HepG2 (cell line): ENCODE data around the gene TMPRSS15. TPM values are rescaled to one million over a fixed set of nuclear protein-coding genes. Genes with fewer than 3 reads are reported as not detected.

Experiments used
- ATAC-seq: fragments of 200-7000 bp; cut with Tn5 transposase; 3 replicates; pipeline ENCODE4 v1.9.1; 2020; ENCODE audit warnings: mild to moderate bottlenecking, moderate library complexity
- BruUV-seq: library from RNA; stranded (reverse); fragments of 400-500 nt; replicated peaks from 2 replicates; lab custom pipeline; 2021; lab: Mats Ljungman, UMichigan
- CTCF ChIA-PET: fragments of 300-600 bp; formaldehyde crosslinking; extraction: SDS; loops from one replicate; lab custom pipeline; 2021; ENCODE audit warnings: low total read pairs, inconsistent platforms, low intra/inter-chr PET ratio; lab: Yijun Ruan, JAX
- POLR2A ChIA-PET: fragments of 350-600 bp; sonication (Branson Sonifier 250); formaldehyde crosslinking; loops from one replicate; lab custom pipeline; 2020; ENCODE audit warnings: antibody characterized with exemption, inconsistent platforms; lab: Yijun Ruan, JAX
- DNase-seq: peaks from one replicate; pipeline ENCODE4 v3.0.0-alpha.2; 2015; ENCODE audit warnings: low spot score
- FAIRE-seq: peaks from 3 replicates; lab custom pipeline; 2011; peaks lifted over from hg19 to GRCh38; lab: Jason Lieb, UNC
- H2AFZ ChIP-seq: one replicate; pipeline ENCODE4 v1.6.1; 2011; ENCODE audit warnings: low read length, inconsistent platforms
- H3K27ac ChIP-seq: fragments of 300-600 bp; 3 replicates; pipeline ENCODE4 v1.8.0; 2011; ENCODE audit warnings: mixed run types, mild to moderate bottlenecking, mixed read lengths, low read length, inconsistent platforms; ENCODE audit not compliant: insufficient read depth; ENCODE audit errors: extremely low read length
- H3K27me3 ChIP-seq, 2 experiments: fragments of 200-600 bp in 1 of 2; 2 replicates in 1 of 2; 3 replicates in 1 of 2; pipeline versions ENCODE4 v1.6.0 to v1.8.0; 2011; ENCODE audit warnings: low read length in 2 of 2, mild to moderate bottlenecking in 2 of 2, moderate library complexity in 2 of 2, inconsistent platforms in 1 of 2; ENCODE audit not compliant: insufficient read depth in 2 of 2, control insufficient read depth in 1 of 2
- H3K36me3 ChIP-seq, 2 experiments: fragments of 200-600 bp in 1 of 2; replicated peaks in 1 of 2; 2 replicates in 1 of 2; 3 replicates in 1 of 2; pipeline versions ENCODE4 v1.5.1 to v1.8.0; 2011; ENCODE audit warnings: low read length in 2 of 2, inconsistent platforms in 1 of 2; ENCODE audit not compliant: insufficient read depth in 2 of 2, control insufficient read depth in 1 of 2
- H3K4me1 ChIP-seq: 2 replicates; pipeline ENCODE4 v1.5.1; 2012; ENCODE audit warnings: low read length, inconsistent platforms; ENCODE audit not compliant: insufficient read depth
- H3K4me2 ChIP-seq: 2 replicates; pipeline ENCODE4 v1.6.0; 2011; ENCODE audit warnings: low read depth, low read length, inconsistent platforms
- H3K4me3 ChIP-seq, 3 experiments: fragments of 200-600 bp in 1 of 3; sonication (generic), shearing (Covaris generic) in 1 of 3; replicated peaks in 1 of 3; 2 replicates each; pipeline ENCODE4 v1.5.1; 2011 to 2016; ENCODE audit warnings: low read length in 3 of 3, inconsistent platforms in 2 of 3, low read depth in 2 of 3, mild to moderate bottlenecking in 2 of 3, control low read depth in 1 of 3, mixed read lengths in 1 of 3; ENCODE audit not compliant: insufficient read depth in 1 of 3
- H3K79me2 ChIP-seq: one replicate; pipeline ENCODE4 v1.6.1; 2011; ENCODE audit warnings: low read length, inconsistent platforms; ENCODE audit not compliant: insufficient read depth
- H3K9ac ChIP-seq: 2 replicates; pipeline ENCODE4 v1.6.0; 2011; ENCODE audit warnings: mild to moderate bottlenecking, low read depth, low read length, inconsistent platforms; ENCODE audit not compliant: insufficient read depth
- H3K9me3 ChIP-seq: 2 replicates; pipeline ENCODE4 v1.5.1; 2012; ENCODE audit warnings: mild to moderate bottlenecking, low read length
- H4K20me1 ChIP-seq: 2 replicates; pipeline ENCODE4 v1.6.0; 2011; ENCODE audit warnings: inconsistent platforms, mild to moderate bottlenecking, low read length, moderate library complexity; ENCODE audit not compliant: insufficient read depth
- KLF11 ChIP-seq: IDR thresholded peaks from 2 replicates; pipeline ENCODE4 v1.6.1; 2016; ENCODE audit warnings: missing compliant biosample characterization
- KLF6 ChIP-seq: IDR thresholded peaks from 2 replicates; pipeline ENCODE4 v1.8.0; 2016; ENCODE audit warnings: missing biosample characterization, missing genetic modification reagents
- MAFF ChIP-seq: IDR thresholded peaks from 2 replicates; pipeline ENCODE4 v1.6.1; 2011; ENCODE audit warnings: low read depth, low read length, improper control_type of control experiment
- MAFK ChIP-seq, 2 experiments: IDR thresholded peaks in 1 of 2; conservative IDR thresholded peaks in 1 of 2; 2 replicates each; pipeline ENCODE4 v1.6.1; 2011; ENCODE audit warnings: improper control_type of control experiment in 2 of 2, low read length in 2 of 2
- RNF2 ChIP-seq: fragments of 450-650 bp; conservative IDR thresholded peaks from 2 replicates; pipeline ENCODE4 v1.6.1; 2016; ENCODE audit warnings: low read depth
- THRA ChIP-seq: sonication (generic); formaldehyde crosslinking; IDR thresholded peaks from 2 replicates; pipeline ENCODE4 v1.4.0; 2020; ENCODE audit warnings: missing genetic modification reagents, borderline replicate concordance
- ZNF678 ChIP-seq: sonication (generic); formaldehyde crosslinking; IDR thresholded peaks from 2 replicates; pipeline ENCODE4 v1.4.0; 2020; ENCODE audit warnings: mild to moderate bottlenecking, missing genetic modification reagents
- WGBS: methylation state at CpG from one replicate; pipeline ENCODE4 v1.1.6; 2017; ENCODE audit warnings: low lambda C conversion rate; 5-methylcytosine and 5-hydroxymethylcytosine counted together
- in situ Hi-C: cut with HindIII; loops from 2 replicates; pipeline ENCODE4 v1.10.0; 2017; ENCODE audit warnings: low pct_unique_long_range_greater_than_20kb; ENCODE audit not compliant: extremely low pct_ligation_motif_present
- intact Hi-C: fragments of 100-400 bp; cut with micrococcal nuclease; formaldehyde crosslinking; loops from one replicate; pipeline ENCODE4 v1.10.0; 2022; ENCODE audit not compliant: unreplicated experiment
- polyA plus RNA-seq, 8 experiments: library from polyadenylated mRNA; depleted of rRNA in 3 of 8; stranded (reverse) in 7 of 8; unstranded in 1 of 8; fragments of >200 nt; fragmentation: Illumina TruSeq in 4 of 8; extraction: Trizol in 4 of 8; gene quantifications; 2 replicates each; pipeline versions ENCODE4 v1.2.1 to v1.2.3, GENCODE V29; 2011 to 2016; ENCODE audit warnings: low read depth in 4 of 8, missing spikeins in 1 of 8, mixed read lengths in 1 of 8; ENCODE audit not compliant: insufficient read depth in 1 of 8
- total RNA-seq, 5 experiments: library from RNA; depleted of rRNA; stranded (reverse); fragments of >200 nt; fragmentation: Illumina TruSeq; extraction: Trizol; gene quantifications; 2 replicates each; pipeline ENCODE4 v1.2.3, GENCODE V29; 2016; ENCODE audit warnings: low read depth in 1 of 5

The TMPRSS15 gene
- total and polyA plus RNA-seq, 2 of the 13 experiments (the other 11 are each of a cell fraction or from before 2014, with no cell fraction given) = not detected

DNA sequence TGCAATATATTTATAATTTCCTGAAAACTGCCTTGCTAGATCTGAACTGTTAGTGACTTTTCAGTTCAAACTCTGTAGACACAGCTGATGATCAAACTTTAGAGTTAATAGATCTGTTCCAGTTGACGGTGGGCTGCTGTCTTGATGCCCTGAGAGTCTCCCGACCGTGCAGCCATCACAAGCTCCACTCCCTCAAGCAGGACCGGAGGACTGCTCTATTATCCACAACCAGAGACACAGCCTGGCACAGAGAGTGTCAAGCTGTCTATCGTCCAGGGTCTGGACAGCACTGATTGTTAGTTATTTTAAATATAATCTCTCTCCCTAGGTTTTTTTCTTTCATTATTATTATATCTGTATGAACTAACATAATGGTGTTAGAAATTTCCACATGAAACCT lies 150.9 kb downstream of the TMPRSS15 start:
- H3K9ac ChIP-seq = no peak overlapping the region
- FAIRE-seq = no peak
- WGBS = 0% methylated on average over 5 of the region's 5 CpGs
- no peak overlapping the region for H3K27ac ChIP-seq
- H2AFZ ChIP-seq = no peak overlapping the region
- intact Hi-C loops = no loop called here
- no peak for TF ChIP-seq KLF11 (CRISPR knock-in tag)
- TF ChIP-seq THRA (CRISPR knock-in tag) = no peak
- no peak for TF ChIP-seq KLF6 (CRISPR knock-in tag)
- no peak for TF ChIP-seq RNF2
- TF ChIP-seq, all 625 proteins: peak for 0
- H4K20me1 ChIP-seq = no peaks in the 10 kb centered on the region
- no peaks in the 10 kb centered on the region for H3K79me2 ChIP-seq
- in situ Hi-C loops = no loop called here
- H3K4me3 ChIP-seq = no peak overlapping the region
- no peaks in the 10 kb centered on the region for H3K9me3 ChIP-seq
- ChIA-PET CTCF (no interaction called here), POLR2A (no interaction called here)
- no peaks in the 10 kb centered on the region for H3K27me3 ChIP-seq
- no TSS peak for BruUV-seq
- DNase-seq (no peak), ATAC-seq (peak; percentile 72)
- H3K4me1 ChIP-seq = no peaks in the 10 kb centered on the region
- H3K4me2 ChIP-seq = no peak overlapping the region
- H3K36me3 ChIP-seq = no peaks in the 10 kb centered on the region

DNA sequence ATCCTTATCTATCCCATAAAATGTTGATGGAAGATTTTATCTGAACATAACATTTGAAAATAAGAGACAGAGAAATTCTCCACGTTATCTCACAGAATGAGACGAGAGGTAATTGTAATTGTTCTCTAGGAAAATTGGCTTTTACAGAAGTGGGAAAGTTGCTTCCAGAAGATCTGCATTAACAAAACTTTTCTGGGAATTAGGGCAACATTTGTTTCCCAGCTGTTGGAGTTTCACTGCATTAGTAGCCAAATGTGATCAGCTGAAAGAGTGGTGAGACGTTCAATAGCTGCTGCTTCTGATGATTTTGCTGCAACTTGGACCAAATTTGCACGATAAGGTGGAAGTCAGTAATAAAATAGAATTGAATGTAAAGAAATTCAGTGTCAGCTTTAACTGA lies 151.3 kb downstream of the TMPRSS15 start:
- ChIA-PET POLR2A (no interaction called here), CTCF (no interaction called here)
- H3K27ac ChIP-seq = no peak overlapping the region
- no peaks in the 10 kb centered on the region for H3K9me3 ChIP-seq
- in situ Hi-C loops = no loop called here
- TF ChIP-seq MAFK (conservative IDR thresholded peaks at IDR 0.05 in 1 of 2, IDR thresholded peaks at IDR 0.05 in 1 of 2; ENCODE audit: low read length in 2 of 2) (0 out of 4 replicates have a peak, but pooled peaks of 1 of the 2 experiments have one; percentile 16), MAFF (0 out of 2 replicates have a peak, but pooled peaks have one; percentile 21), ZNF678 (CRISPR knock-in tag) (no peak)
- ATAC-seq = peak; percentile 40
- H4K20me1 ChIP-seq = no peaks in the 10 kb centered on the region
- H3K4me3 ChIP-seq = no peak overlapping the region
- no peaks in the 10 kb centered on the region for H3K4me1 ChIP-seq
- no peak overlapping the region for H3K9ac ChIP-seq
- H3K36me3 ChIP-seq = no peaks in the 10 kb centered on the region
- BruUV-seq = no TSS peak
- FAIRE-seq = no peak
- H3K79me2 ChIP-seq = no peaks in the 10 kb centered on the region
- no peak for DNase-seq
- H3K27me3 ChIP-seq = no peaks in the 10 kb centered on the region
- intact Hi-C loops = no loop called here
- 4% methylated on average over 4 of the region's 4 CpGs for WGBS
- no peak overlapping the region for H2AFZ ChIP-seq
- H3K4me2 ChIP-seq = no peak overlapping the region
